CD4-positive, alpha-beta T cell treated with Interleukin-6 for 4 hours (primary cell): Measurements from ENCODE around the gene ENPP3.

Experiments used
- DNase-seq: peaks from one replicate; pipeline ENCODE4 v3.0.0-alpha.2; 2020; ENCODE audit warnings: mixed read lengths

Gene ENPP3

GRCh38 chr6:131642987-131643611 lies 6.0 kb downstream of the ENPP3 start:
- DNase-seq = no peak

DNA sequence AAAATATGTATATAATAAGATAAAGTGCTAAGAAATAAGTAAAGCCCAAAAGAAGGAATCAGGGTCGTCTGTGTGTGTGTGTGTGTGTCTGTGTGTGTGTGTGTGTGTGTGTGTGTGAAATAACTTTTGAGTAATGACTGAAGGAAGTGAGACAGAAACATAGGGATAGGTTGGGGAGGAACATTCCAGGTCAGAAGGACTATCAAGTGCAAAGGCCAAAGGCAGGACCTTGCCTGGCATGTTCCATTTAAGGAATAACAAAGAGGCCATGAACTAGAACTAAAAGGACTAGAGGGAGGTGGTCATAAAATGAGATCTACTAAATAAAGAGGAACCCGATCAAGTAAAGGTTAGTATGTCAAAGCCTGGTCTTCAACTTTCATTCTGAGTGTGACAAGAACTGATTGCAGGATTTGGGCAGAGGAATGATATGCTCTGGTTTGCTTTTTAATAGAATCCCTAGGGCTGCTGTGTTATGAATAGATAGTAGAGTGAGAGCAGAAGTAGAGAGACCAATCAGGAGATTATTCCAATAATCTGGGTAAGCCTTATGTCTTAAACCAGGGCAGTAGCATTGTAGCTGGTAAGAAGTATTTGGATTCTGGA lies 6.9 kb downstream of the ENPP3 start:
- DNase-seq = no peak

DNA sequence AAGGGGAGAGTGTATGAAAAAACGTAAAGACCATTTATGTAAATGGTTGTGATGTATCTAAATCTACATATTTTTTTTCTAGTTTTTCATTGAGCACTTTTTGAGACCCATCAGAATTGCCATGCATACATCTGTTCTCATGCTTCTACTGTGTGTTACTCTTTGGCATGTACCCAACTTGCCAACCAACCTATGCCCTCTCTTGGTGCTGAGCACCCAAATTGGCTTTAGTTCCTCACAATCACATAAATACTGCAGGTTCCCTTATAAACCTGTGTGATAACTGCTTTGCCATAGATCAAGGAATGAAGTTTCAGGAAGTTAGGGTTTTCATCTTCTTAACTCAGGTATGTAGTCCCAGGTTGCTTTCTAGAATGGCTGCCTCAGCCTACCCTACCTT lies 7.8 kb downstream of the ENPP3 start:
- DNase-seq = no peak

- no peak for DNase-seq
Observed at GRCh38 chr6:131645846-131646245, 8.7 kb downstream of the ENPP3 start.

- DNase-seq = no peak
Observed at GRCh38 chr6:131646249-131646670, 9.2 kb downstream of the ENPP3 start.

DNA sequence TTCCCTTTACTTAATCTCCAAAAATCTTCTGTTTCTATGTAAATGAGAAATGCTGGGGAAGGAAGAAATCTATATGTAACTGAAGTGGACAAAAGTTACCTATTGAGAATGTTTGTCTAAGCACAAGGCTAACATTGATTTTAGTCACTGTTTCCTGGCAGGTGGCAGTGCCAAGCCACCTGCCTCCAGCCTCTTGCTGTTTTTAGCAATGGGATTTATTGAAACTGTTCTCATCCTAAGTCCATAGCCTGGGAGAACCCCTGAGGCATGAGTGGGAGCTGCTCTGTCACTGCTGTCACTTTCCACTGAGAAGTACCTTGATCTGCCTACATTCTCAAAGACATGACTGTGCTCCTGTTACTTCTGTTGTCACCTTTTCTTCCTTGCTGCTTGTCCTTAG lies 14.7 kb downstream of the ENPP3 start:
- no peak for DNase-seq

GRCh38 chr6:131652472-131652871 lies 15.4 kb downstream of the ENPP3 start:
- no peak for DNase-seq

- DNase-seq = no peak
Observed at GRCh38 chr6:131654326-131654725, 17.2 kb downstream of the ENPP3 start.

- no peak for DNase-seq
Observed at GRCh38 chr6:131655387-131655786, 18.3 kb downstream of the ENPP3 start.

- no peak for DNase-seq
Observed at GRCh38 chr6:131655951-131656350, 18.8 kb downstream of the ENPP3 start.

DNA sequence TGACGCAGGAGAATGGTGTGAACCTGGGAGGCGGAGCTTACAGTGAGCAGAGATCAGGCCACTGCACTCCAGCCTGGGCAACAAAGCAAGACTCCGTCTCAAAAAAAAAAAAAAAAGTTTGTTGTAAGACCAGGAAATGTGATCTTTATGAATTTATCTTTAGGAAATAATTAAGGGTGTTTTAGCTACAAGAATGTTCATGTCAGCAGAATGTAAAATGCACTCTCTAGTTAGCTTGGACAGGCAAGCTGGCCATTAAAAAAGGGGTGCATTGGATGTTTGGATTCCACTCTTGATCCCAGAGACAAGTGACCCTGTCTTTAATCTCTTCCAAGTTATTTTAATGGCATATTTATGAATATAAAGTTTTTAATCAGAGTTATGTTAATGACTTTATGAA lies 19.6 kb downstream of the ENPP3 start:
- no peak for DNase-seq

- DNase-seq = no peak
Observed at GRCh38 chr6:131657222-131657621, 20.1 kb downstream of the ENPP3 start.

- DNase-seq = no peak
Observed at GRCh38 chr6:131657630-131658111, 20.6 kb downstream of the ENPP3 start.

GRCh38 chr6:131658287-131658686 lies 21.2 kb downstream of the ENPP3 start:
- no peak for DNase-seq

DNA sequence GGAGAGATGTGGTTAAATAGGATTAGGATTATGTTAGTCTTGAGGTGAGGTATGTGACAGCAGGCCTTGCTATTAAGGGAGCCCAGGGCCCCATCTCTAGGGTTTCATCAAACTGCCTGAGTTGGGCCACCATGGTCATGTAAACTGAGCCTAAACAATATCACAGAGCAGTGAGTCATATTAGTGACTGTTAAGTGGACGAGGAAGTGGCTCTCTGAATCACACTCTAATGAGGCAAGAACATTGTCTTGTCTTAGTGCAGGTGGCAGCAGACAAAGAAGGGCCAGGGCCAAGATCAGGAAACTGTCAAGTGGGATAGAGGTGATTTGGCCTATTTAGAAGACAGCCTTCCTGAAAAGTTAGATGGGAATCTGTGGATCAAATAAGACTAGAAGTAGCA lies 23.1 kb downstream of the ENPP3 start:
- DNase-seq = no peak

DNA sequence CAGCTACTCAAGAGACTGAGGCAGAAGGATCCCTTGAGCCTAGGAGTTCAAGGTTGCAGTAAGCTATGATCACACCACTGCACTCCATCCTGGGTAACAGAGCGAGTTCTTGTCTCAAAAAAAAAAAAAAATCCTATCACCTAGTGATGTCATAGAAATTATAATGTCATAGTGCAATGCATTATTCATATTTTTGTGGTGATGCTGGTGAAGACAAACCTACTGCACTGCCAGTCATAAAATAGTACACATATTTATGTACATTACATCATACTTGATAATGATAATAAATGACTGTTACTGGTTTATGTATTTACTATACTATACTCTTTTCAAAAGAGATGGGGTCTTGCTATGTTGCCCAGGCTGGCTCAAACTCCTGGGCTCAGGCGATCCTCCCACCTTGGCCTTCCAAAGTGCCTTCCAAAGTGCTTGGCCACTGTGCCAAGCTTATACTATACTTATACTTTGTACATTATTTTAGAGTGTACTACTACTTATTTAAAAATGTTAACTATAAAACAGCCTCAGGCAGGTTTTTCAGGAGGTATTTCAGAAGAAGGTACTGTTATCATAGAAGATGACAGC lies 26.6 kb downstream of the ENPP3 start:
- DNase-seq = no peak

DNA sequence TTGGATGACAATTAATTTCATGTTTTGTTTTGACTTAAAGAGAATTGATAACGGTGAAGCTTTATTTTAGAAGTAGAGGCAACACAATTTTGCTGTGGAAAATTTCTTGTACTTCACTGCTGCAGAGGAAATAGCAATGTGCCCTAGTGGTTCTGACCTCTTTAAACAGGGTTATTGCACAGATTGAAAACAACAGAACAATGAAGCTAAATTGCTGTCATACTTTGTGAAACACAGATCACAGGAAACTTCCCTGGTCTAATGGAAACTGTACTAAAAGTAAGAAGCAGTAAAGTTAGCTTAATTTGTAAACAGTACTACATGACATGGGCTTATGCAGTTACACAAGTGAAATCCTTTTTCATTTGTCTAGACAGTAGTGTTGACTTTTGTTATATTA lies 32.8 kb downstream of the ENPP3 start:
- DNase-seq = no peak

DNA sequence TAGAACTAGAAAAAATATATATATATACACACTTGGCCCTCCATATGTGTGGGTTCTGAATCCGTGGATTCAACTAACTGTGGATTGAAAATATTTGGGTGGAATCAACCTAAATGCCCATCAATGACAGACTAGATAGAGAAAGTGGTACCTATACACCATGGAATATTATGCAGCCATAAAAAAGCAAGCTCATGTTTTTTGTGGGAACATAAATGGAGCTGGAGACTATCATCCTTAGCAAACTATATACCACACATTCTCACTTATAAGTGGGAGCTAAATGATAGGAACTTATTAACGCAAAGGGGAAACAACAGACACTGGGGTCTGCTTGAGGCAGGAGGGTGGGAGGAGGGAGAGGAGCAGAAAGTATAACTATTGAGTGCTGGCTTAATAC lies 36.1 kb downstream of the ENPP3 start:
- DNase-seq = no peak

- DNase-seq = no peak
Observed at GRCh38 chr6:131678442-131678841, 41.3 kb downstream of the ENPP3 start.

DNA sequence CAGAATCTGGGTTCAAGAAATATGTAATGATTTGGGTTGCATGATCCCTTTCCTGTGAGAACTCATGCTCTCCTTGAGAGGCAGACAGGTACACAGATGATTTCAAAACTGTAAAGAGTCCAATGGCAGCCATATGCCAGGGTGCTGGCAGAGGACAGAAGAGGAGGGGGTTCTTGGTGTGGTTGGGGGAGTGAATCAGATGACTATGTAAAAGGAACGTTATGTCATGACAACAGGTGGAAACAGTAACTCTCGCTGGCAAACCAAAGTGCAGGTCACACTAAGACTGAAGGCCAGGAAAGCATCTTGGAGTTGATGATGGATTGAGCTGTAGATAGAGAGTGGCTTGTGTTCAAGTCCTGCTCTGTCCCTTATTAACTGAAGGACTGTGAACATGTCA lies 43.8 kb downstream of the ENPP3 start:
- no peak for DNase-seq

- DNase-seq = no peak
Observed at GRCh38 chr6:131681585-131681984, 44.5 kb downstream of the ENPP3 start.

DNA sequence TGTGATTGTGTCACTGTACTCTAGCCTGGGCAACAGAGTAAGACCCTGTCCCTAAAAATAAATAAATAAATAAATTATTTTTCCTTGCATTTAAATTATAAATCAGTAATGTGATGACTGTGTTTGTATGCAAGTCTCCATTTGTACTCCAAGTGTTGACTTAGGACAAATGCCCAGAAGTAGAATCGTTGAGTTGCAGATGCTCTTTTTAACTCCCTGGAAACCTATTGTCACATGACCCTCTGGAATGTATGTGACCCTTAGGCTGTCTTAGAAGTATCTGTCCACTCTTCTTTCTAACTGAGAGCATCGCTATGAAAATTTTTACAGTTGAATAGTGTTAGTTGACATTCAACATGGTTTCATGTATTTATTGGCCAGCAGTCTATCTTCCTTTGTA lies 45.3 kb downstream of the ENPP3 start:
- DNase-seq = no peak

DNA sequence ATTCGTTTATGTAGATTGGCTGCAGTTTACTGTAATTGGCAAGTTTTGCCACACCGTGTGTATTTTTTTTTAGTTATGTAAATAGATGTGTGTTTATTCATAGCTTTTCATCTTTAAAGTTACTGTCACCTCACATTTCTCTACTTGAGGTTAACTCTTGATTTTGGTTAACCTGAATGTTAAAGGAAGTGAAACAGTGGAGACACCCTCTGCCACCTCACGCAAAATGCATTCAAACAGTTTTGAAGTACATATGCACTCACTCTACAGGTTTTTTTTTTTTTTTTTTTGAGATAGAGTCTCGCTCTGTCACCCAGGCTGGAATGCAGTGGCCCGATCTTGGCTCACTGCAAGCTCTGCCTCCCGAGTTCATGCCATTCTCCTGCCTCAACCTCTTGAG lies 46.4 kb downstream of the ENPP3 start:
- no peak for DNase-seq

DNA sequence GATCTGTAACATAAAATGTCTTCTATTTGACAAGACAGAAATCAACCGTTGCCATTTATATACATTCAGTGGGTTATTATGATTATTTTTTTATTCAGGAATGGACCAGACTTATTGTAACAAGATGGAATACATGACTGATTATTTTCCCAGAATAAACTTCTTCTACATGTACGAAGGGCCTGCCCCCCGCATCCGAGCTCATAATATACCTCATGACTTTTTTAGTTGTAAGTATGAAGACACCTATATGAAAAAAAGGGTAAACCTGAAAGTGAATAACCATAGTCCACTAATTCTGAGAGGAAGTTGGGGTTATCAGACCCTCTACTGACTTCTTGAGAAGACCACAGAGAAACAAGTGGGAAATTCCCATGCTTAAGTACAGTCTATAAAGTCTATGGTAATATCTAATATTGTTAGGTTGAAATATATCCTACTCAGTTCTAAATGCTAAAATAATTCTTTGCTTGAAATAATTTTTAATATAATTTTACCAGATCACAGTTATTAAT lies 48.2 kb downstream of the ENPP3 start:
- no peak for DNase-seq
